ENCODE results near the gene USP48.
"Not testable (repeated sequence)": the region's sequence is repeated elsewhere in the genome, so short reads cannot be mapped to it uniquely, and the experiment has no call there.

USP48 gene

DNA sequence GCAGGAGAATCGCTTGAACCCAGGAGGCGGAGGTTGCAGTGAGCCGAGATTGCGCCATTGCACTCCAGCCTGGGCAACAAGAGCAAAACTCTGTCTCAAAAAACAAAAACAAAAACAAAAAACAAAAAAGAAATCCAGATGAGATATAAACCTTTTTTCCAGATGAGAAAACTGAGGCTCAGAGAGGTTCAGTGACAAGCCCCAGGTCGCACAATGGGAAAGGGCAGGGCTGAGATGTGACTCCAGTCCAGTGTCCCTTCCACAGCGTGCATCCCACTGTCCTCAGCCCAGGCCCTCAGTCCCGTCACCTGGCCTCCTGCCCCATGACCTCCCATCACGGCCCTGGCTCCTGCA is 151.4 kb downstream of the USP48 start:
- not testable (repeated sequence) for DNase-seq

DNA sequence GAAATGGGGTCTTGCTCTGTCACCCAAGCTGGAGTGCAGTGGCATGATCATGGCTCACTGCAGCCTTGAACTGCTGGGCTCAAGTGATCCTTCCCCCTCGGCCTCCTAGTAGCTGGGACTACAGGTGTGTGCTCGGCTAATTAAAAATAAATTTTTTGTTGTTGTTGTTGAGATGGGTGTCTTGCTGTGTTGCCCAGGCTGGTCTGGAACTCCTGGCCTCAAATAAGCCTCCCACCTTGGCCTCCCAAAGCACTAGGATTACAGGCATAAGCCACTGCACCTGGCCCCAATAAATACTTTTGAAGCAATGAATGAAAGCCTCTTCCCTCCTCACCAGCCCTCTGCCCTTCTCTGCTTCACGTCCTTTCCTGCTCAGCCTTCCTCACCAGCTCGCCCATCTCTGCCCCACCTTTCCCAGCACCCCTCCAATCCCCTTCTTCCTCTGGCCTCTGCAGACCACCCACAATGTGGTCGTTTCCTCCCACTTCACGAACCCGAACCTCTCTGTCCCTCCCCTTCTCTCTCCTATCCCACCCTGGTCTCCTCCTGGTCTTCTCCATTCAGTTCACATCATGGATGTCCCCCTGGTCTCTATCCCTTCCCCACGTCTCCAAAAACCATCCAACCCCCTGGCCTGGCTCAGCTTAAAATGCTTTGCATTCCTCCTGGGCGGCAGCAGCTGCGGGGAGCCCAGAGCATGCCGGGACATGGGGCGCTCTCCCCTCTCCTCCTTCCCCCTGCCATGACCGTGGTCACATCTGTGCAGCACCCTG is 152.2 kb downstream of the USP48 start:
- no peak for DNase-seq

DNA sequence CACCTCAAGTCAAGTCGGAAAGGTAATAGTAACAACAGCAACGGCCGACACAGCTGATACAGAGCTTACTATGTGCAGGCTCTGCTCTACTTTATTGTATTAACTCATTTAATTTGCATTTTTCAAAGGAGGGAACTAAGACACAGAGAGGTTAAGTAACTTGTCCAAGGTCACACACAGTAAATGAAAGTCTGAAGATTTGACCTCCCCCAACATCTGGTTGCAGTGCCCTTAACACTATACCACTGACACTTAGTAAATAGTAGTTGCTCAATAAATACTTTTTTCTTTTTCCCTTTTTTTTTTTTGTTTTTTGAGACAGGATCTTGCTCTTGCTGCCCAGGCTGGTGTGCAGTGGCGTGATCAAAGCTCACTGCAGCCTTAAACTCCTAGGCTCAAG is 153.0 kb downstream of the USP48 start:
- no peak for DNase-seq

DNA sequence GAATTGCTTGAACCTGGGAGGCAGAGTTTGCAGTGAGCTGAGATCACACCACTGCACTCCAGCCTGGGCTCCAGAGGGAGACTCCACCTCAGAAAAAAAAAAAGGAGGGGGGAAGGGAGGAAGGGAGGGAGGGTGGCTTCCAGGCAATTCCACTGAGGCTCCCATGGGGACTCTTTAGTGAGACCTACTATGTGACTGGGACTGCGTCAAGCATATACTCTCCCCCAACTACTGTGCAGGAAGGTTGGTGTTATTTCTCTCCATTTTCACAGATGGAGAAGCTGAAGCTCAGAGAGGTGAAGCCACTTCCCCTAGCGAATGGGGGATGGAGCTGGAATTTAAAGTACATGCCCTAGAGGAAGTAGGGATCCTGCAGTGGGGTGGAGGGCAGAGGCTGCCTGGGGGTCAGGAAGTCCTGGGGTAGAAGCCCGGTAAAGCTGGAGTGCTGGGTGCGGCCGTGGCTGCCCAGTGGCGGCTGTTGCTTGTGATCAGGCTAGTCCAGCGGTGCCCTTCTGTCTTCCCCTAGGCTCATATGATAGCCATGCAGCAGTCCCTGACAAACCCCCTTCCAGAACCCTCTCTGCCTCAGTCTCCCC is 154.1 kb downstream of the USP48 start:
- no peak for DNase-seq
